Spleen (tissue), 11 donors: Measurements from ENCODE around the gene MRPS25. TPM values are rescaled to one million over a fixed set of nuclear protein-coding genes. Genes with fewer than 3 reads are reported as not detected.

Experiments
- DNase-seq: peaks from one replicate; pipeline ENCODE4 v3.0.0-alpha.2; 2020
- H3K27ac ChIP-seq, 8 donors: fragments of 200-600 bp; sonication (generic) in 7 of 8; 1 replicate in 4 of 8; 2 replicates in 4 of 8; pipeline versions ENCODE4 v1.5.0 to v1.8.0; 2016 to 2021; ENCODE audit warnings: inconsistent platforms in 4 of 8, mild to moderate bottlenecking in 4 of 8, moderate library complexity in 1 of 8
- H3K27me3 ChIP-seq, 7 donors: fragments of 200-600 bp; sonication (generic) in 6 of 7; replicated peaks in 1 of 7; 1 replicate in 4 of 7; 2 replicates in 3 of 7; pipeline versions ENCODE4 v1.5.0 to v1.8.0; 2016 to 2021; ENCODE audit warnings: inconsistent platforms in 3 of 7, mild to moderate bottlenecking in 1 of 7
- H3K36me3 ChIP-seq, 6 donors: fragments of 200-600 bp; sonication (generic) in 5 of 6; 1 replicate in 4 of 6; 2 replicates in 2 of 6; pipeline versions ENCODE4 v1.5.0 to v1.8.0; 2016 to 2021; ENCODE audit warnings: inconsistent platforms in 2 of 6
- H3K4me1 ChIP-seq, 6 donors: fragments of 200-600 bp; sonication (generic) in 5 of 6; 1 replicate in 3 of 6; 2 replicates in 3 of 6; pipeline versions ENCODE4 v1.5.0 to v1.8.0; 2016 to 2021; ENCODE audit warnings: inconsistent platforms in 3 of 6
- H3K4me3 ChIP-seq, 8 donors: fragments of 200-600 bp; sonication (generic) in 7 of 8; 1 replicate in 4 of 8; 2 replicates in 4 of 8; pipeline versions ENCODE4 v1.5.0 to v1.8.0; 2016 to 2021; ENCODE audit warnings: inconsistent platforms in 4 of 8, mild to moderate bottlenecking in 4 of 8, moderate library complexity in 2 of 8
- H3K9me3 ChIP-seq, 8 donors: fragments of 200-600 bp; sonication (generic) in 7 of 8; 1 replicate in 4 of 8; 2 replicates in 4 of 8; pipeline versions ENCODE4 v1.5.0 to v1.8.0; 2016 to 2021; ENCODE audit warnings: inconsistent platforms in 4 of 8
- POLR2A ChIP-seq, 3 donors: fragments of 450-650 bp; IDR thresholded peaks; one replicate each; pipeline ENCODE4 v1.5.1; 2017; ENCODE audit warnings: antibody characterized with exemption in 3 of 3, mild to moderate bottlenecking in 1 of 3
- POLR2AphosphoS5 ChIP-seq, 3 donors: sonication (generic); formaldehyde crosslinking; IDR thresholded peaks; one replicate each; pipeline ENCODE4 v1.5.1; 2017; ENCODE audit warnings: antibody characterized with exemption in 3 of 3
- WGBS, 5 donors: extraction: QIAGEN DNeasy Blood & Tissue Kit in 3 of 5; methylation state at CpG; one replicate each; pipeline versions ENCODE4 v1.1.5 to v1.1.7; 2013 to 2018; 5-methylcytosine and 5-hydroxymethylcytosine counted together
- intact Hi-C: fragments of 100-400 bp; cut with DNase I; formaldehyde crosslinking; loops from one replicate; pipeline ENCODE4 v1.15.0; 2023; ENCODE audit warnings: low total_unique reads
- polyA plus RNA-seq, 3 donors: library from polyadenylated mRNA; stranded (reverse); fragments of 200-250 nt; gene quantifications; one replicate each; pipeline ENCODE4 v1.2.1, GENCODE V29; 2013
- total RNA-seq, 7 donors: library from RNA; depleted of rRNA in 3 of 7; stranded (reverse); fragments of >200 nt in 3 of 7; fragmentation: NEBNext Ultra II Directional in 4 of 7; extraction: Animal tissue kit (Norgen Biotek cat#: 25700) in 4 of 7; gene quantifications; one replicate each; pipeline versions ENCODE4 v1.1.0 to v1.2.1, GENCODE V29; 2016 to 2021
- TF ChIP-seq, protein P1 (sequence below), 11 experiments: fragments of 200-600 bp in 7 of 11; fragments of 450-650 bp in 4 of 11; sonication (generic) in 4 of 11; IDR thresholded peaks in 8 of 11; conservative IDR thresholded peaks in 3 of 11; 1 replicate in 7 of 11; 2 replicates in 4 of 11; pipeline versions ENCODE4 v1.4.0 to v1.8.0; 2016 to 2021; ENCODE audit warnings: antibody characterized with exemption in 11 of 11, inconsistent platforms in 4 of 11, mild to moderate bottlenecking in 1 of 11
- donor health status: healthy with polysubstance abuse.
- donor health status: DM: no; HTN: no; CAD: no; lungs with moderate emphysema.
- donor health status: DM: no; HTN: no; CAD: no.
- donor health status: Bipolar disorder and iron deficiency.
- donor health status: healthy.
- donor health status: DM: no; HTN: no; CAD: no.
- donor health status: DM: yes; HTN: yes; CAD: no.

The MRPS25 gene
- total and polyA plus RNA-seq, 10 donors = 23.8 to 85.1 (median 56.8) TPM

GRCh38 chr3:15081960-15082664 lies 17.0 kb upstream of the MRPS25 start:
- Histone ChIP-seq H3K36me3 (peaks cover 18 to 100% (median 96%) of the 10 kb centered on the region in 6 donors), H3K9me3 (no peaks in the 10 kb centered on the region), H3K27me3 (no peaks in the 10 kb centered on the region), H3K4me1 (no peaks in the 10 kb centered on the region), H3K4me3 (no peak overlapping the region), H3K27ac (peak overlapping the region in 2 of 8 donors; percentile 2 to 12)
- TF ChIP-seq POLR2A (IDR thresholded peaks at IDR 0.05) = no peak
- peak in 1 of 3 donors; percentile 12 for TF ChIP-seq POLR2AphosphoS5 (IDR thresholded peaks at IDR 0.05)
- TF ChIP-seq, protein P1, sequence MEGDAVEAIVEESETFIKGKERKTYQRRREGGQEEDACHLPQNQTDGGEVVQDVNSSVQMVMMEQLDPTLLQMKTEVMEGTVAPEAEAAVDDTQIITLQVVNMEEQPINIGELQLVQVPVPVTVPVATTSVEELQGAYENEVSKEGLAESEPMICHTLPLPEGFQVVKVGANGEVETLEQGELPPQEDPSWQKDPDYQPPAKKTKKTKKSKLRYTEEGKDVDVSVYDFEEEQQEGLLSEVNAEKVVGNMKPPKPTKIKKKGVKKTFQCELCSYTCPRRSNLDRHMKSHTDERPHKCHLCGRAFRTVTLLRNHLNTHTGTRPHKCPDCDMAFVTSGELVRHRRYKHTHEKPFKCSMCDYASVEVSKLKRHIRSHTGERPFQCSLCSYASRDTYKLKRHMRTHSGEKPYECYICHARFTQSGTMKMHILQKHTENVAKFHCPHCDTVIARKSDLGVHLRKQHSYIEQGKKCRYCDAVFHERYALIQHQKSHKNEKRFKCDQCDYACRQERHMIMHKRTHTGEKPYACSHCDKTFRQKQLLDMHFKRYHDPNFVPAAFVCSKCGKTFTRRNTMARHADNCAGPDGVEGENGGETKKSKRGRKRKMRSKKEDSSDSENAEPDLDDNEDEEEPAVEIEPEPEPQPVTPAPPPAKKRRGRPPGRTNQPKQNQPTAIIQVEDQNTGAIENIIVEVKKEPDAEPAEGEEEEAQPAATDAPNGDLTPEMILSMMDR (IDR thresholded peaks at IDR 0.05 in 8 of 11, conservative IDR thresholded peaks at IDR 0.05 in 3 of 11) = no peak
- 87 to 93% (median 88%) methylated on average over 11 to 13 of the region's 13 CpGs for WGBS, 5 donors
- intact Hi-C loops = no loop called here
- no peak for DNase-seq

- no peak for DNase-seq
- H3K4me1 ChIP-seq = no peaks in the 10 kb centered on the region
- no peak overlapping the region for H3K27ac ChIP-seq
- H3K36me3 ChIP-seq = peaks cover 25 to 100% (median 98%) of the 10 kb centered on the region in 6 donors
- TF ChIP-seq POLR2AphosphoS5 (IDR thresholded peaks at IDR 0.05) (no peak), POLR2A (IDR thresholded peaks at IDR 0.05) (no peak)
- TF ChIP-seq, protein P1 (IDR thresholded peaks at IDR 0.05 in 8 of 11, conservative IDR thresholded peaks at IDR 0.05 in 3 of 11) = no peak
- H3K9me3 ChIP-seq = no peaks in the 10 kb centered on the region
- no peaks in the 10 kb centered on the region for H3K27me3 ChIP-seq
- no peak overlapping the region for H3K4me3 ChIP-seq
- 73 to 97% (median 91%) methylated on average over 3 of the region's 3 CpGs for WGBS, 5 donors
- intact Hi-C loops = no loop called here
Measured at GRCh38 chr3:15079091-15079490, 14.0 kb upstream of the MRPS25 start.

GRCh38 chr3:15074500-15074899 lies 9.4 kb upstream of the MRPS25 start:
- Histone ChIP-seq H3K27ac (no peak overlapping the region), H3K4me1 (no peaks in the 10 kb centered on the region), H3K9me3 (no peaks in the 10 kb centered on the region), H3K36me3 (peaks cover 15 to 100% (median 79%) of the 10 kb centered on the region in 6 donors), H3K4me3 (no peak overlapping the region), H3K27me3 (no peaks in the 10 kb centered on the region)
- peak in 1 of 3 donors; percentile 56 for TF ChIP-seq POLR2AphosphoS5 (IDR thresholded peaks at IDR 0.05)
- no peak for TF ChIP-seq POLR2A (IDR thresholded peaks at IDR 0.05)
- 93 to 97% (median 95%) methylated on average over 19 of the region's 19 CpGs for WGBS, 5 donors
- no peak for DNase-seq
- intact Hi-C loops = no loop called here

DNA sequence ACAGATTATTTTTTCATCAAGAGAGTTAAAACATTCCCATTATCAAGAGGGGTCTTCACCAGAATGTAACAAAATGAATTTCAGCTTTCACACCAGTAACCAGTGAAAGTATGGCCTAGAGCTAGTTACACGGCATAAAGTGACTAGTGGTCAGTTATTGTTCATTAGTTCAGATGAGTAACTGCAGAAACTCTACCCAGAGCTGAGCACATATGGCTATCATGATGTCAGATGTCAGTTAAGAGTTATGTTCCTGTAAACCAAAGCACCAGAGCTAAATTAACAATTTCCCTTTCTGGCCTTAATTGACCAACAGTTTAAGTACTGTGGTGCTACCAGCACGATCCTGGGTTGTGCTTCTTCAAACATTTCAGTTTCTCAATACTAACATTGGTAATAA lies 6.6 kb upstream of the MRPS25 start:
- WGBS, 5 donors = 80 to 96% (median 89%) methylated on average over 2 of the region's 2 CpGs
- intact Hi-C loops = no loop called here
- Histone ChIP-seq H3K27ac (no peak overlapping the region), H3K4me1 (no peaks in the 10 kb centered on the region), H3K4me3 (no peak overlapping the region), H3K27me3 (no peaks in the 10 kb centered on the region), H3K9me3 (no peaks in the 10 kb centered on the region), H3K36me3 (peaks cover 6 to 73% (median 54%) of the 10 kb centered on the region in 6 donors)
- DNase-seq = no peak
- TF ChIP-seq, protein P1 (IDR thresholded peaks at IDR 0.05 in 8 of 11, conservative IDR thresholded peaks at IDR 0.05 in 3 of 11) = no peak
- TF ChIP-seq POLR2A (IDR thresholded peaks at IDR 0.05) = no peak
- no peak for TF ChIP-seq POLR2AphosphoS5 (IDR thresholded peaks at IDR 0.05)
